Neural cell (in vitro differentiated cells): ENCODE results near the gene AKR1C3. TPM values are rescaled to one million over a fixed set of nuclear protein-coding genes. Genes with fewer than 3 reads are reported as not detected.

Experiments
- H2AFZ ChIP-seq: fragments of 200-600, 300-800 bp; sonication (generic), shearing (Covaris generic); 2 replicates; pipeline ENCODE4 v1.6.0; 2014; ENCODE audit warnings: low read depth, mild to moderate bottlenecking, antibody characterized with exemption, low read length, moderate library complexity
- H3F3A ChIP-seq: fragments of 200-600 bp; shearing (Covaris generic); 2 replicates; pipeline ENCODE4 v1.6.1; 2016; ENCODE audit warnings: mild to moderate bottlenecking, moderate library complexity, mixed read lengths, antibody characterized with exemption, low read length; ENCODE audit not compliant: insufficient read depth, poor library complexity, severe bottlenecking
- H3K27ac ChIP-seq: fragments of 200-600, 300-800 bp; sonication (generic), shearing (Covaris generic); 2 replicates; pipeline ENCODE4 v1.5.1; 2014; ENCODE audit warnings: mild to moderate bottlenecking, low read length, moderate library complexity
- H3K27me3 ChIP-seq: fragments of 300-800, 200-600 bp; sonication (generic), shearing (Covaris generic); 2 replicates; pipeline ENCODE4 v1.6.0; 2014; ENCODE audit warnings: mild to moderate bottlenecking, low read depth, low read length, moderate library complexity; ENCODE audit not compliant: insufficient read depth
- H3K36me3 ChIP-seq: fragments of 300-800, 200-600 bp; sonication (generic), shearing (Covaris generic); 2 replicates; pipeline ENCODE4 v1.5.1; 2014; ENCODE audit warnings: mild to moderate bottlenecking, antibody characterized with exemption, low read length, moderate library complexity; ENCODE audit not compliant: insufficient read depth
- H3K4me2 ChIP-seq: fragments of 300-800, 200-600 bp; sonication (generic), shearing (Covaris generic); 2 replicates; pipeline ENCODE4 v1.6.0; 2014; ENCODE audit warnings: mild to moderate bottlenecking, low read length
- H3K4me3 ChIP-seq: fragments of 300-800, 200-600 bp; sonication (generic), shearing (Covaris generic); 2 replicates; pipeline ENCODE4 v1.5.1; 2014; ENCODE audit warnings: mild to moderate bottlenecking, low read length, moderate library complexity
- H3K79me2 ChIP-seq: fragments of 200-600 bp; shearing (Covaris generic); replicated peaks from 2 replicates; pipeline ENCODE4 v1.6.0; 2014; ENCODE audit warnings: mild to moderate bottlenecking, low read length, moderate library complexity; ENCODE audit not compliant: insufficient read depth
- H3K9ac ChIP-seq: fragments of 300-800, 200-600 bp; sonication (generic), shearing (Covaris generic); 2 replicates; pipeline ENCODE4 v1.6.1; 2016; ENCODE audit warnings: mild to moderate bottlenecking, low read length, mixed read lengths
- H3K9me2 ChIP-seq: fragments of 200-600 bp; shearing (Covaris generic); 2 replicates; pipeline ENCODE4 v1.6.1; 2016; ENCODE audit warnings: mild to moderate bottlenecking, low read length, mixed read lengths; ENCODE audit not compliant: insufficient read depth
- H3K9me3 ChIP-seq: fragments of 200-600, 300-800 bp; sonication (generic), shearing (Covaris generic); 2 replicates; pipeline ENCODE4 v1.6.1; 2016; ENCODE audit warnings: mild to moderate bottlenecking, mixed run types, low read length, moderate library complexity, mixed read lengths
- H4K20me1 ChIP-seq: fragments of 200-600 bp; shearing (Covaris generic); 2 replicates; pipeline ENCODE4 v1.6.1; 2016; ENCODE audit warnings: mild to moderate bottlenecking, mixed run types; ENCODE audit not compliant: insufficient read depth
- CTCF ChIP-seq: fragments of 450-650 bp; IDR thresholded peaks from 2 replicates; pipeline ENCODE4 v1.5.1; 2014; ENCODE audit warnings: antibody characterized with exemption, mild to moderate bottlenecking, moderate library complexity; ENCODE audit not compliant: poor library complexity, severe bottlenecking
- EP300 ChIP-seq: fragments of 450-650 bp; conservative IDR thresholded peaks from 2 replicates; pipeline ENCODE4 v1.6.1; 2014; ENCODE audit warnings: antibody characterized with exemption, mild to moderate bottlenecking, moderate library complexity; ENCODE audit not compliant: poor library complexity, severe bottlenecking
- EZH2 ChIP-seq: fragments of 200-600, 300-800 bp; shearing (Covaris generic), sonication (generic); IDR thresholded peaks from 2 replicates; pipeline ENCODE4 v1.6.1; 2014; ENCODE audit warnings: antibody characterized with exemption, low read length, borderline replicate concordance, mild to moderate bottlenecking; ENCODE audit not compliant: insufficient read depth, poor library complexity, severe bottlenecking
- MXI1 ChIP-seq: fragments of 450-650 bp; conservative IDR thresholded peaks from 2 replicates; pipeline ENCODE4 v1.6.1; 2014; ENCODE audit warnings: antibody characterized with exemption, mild to moderate bottlenecking; ENCODE audit not compliant: poor library complexity, severe bottlenecking
- POLR2AphosphoS5 ChIP-seq: IDR thresholded peaks from 2 replicates; pipeline ENCODE4 v1.6.1; 2012
- RAD21 ChIP-seq: fragments of 450-650 bp; conservative IDR thresholded peaks from 2 replicates; pipeline ENCODE4 v1.6.1; 2014; ENCODE audit warnings: antibody characterized with exemption, mild to moderate bottlenecking, moderate library complexity
- REST ChIP-seq: IDR thresholded peaks from 2 replicates; pipeline ENCODE4 v1.6.1; 2012; ENCODE audit warnings: borderline replicate concordance
- SMC3 ChIP-seq: fragments of 450-650 bp; conservative IDR thresholded peaks from 2 replicates; pipeline ENCODE4 v1.6.1; 2014; ENCODE audit warnings: antibody characterized with exemption, mild to moderate bottlenecking, moderate library complexity; ENCODE audit not compliant: poor library complexity
- TAF1 ChIP-seq: IDR thresholded peaks from 2 replicates; pipeline ENCODE4 v1.6.1; 2012; ENCODE audit warnings: low read depth
- polyA plus RNA-seq: library from polyadenylated mRNA; depleted of rRNA; stranded (reverse); fragments of >200 nt; gene quantifications from 2 replicates; pipeline ENCODE4 v1.2.3, GENCODE V29; 2014

Gene AKR1C3
- polyA plus RNA-seq, 1 donor from 2014 or later = 2.7 TPM

GRCh38 chr10:5076615-5077014 lies 17.6 kb upstream of the AKR1C3 start:
- no peaks in the 10 kb centered on the region for H4K20me1 ChIP-seq
- no peaks in the 10 kb centered on the region for H3F3A ChIP-seq
- H2AFZ ChIP-seq = no peak overlapping the region
- no peaks in the 10 kb centered on the region for H3K9me3 ChIP-seq
- H3K9me2 ChIP-seq = no peaks in the 10 kb centered on the region
- H3K9ac ChIP-seq = no peak overlapping the region
- TF ChIP-seq POLR2AphosphoS5 = no peak
- no peak for TF ChIP-seq EP300
- TF ChIP-seq CTCF = no peak
- no peak for TF ChIP-seq TAF1
- TF ChIP-seq RAD21 = no peak
- no peak for TF ChIP-seq MXI1
- TF ChIP-seq EZH2 = no peak
- TF ChIP-seq SMC3 = no peak
- TF ChIP-seq REST = no peak
- no peaks in the 10 kb centered on the region for H3K79me2 ChIP-seq
- no peak overlapping the region for H3K4me3 ChIP-seq
- no peaks in the 10 kb centered on the region for H3K27me3 ChIP-seq
- H3K36me3 ChIP-seq = no peaks in the 10 kb centered on the region
- H3K4me2 ChIP-seq = no peak overlapping the region
- H3K27ac ChIP-seq = no peak overlapping the region

- Histone ChIP-seq H3F3A (no peaks in the 10 kb centered on the region), H3K9me2 (no peaks in the 10 kb centered on the region), H3K79me2 (no peaks in the 10 kb centered on the region), H3K27ac (no peak overlapping the region), H3K9me3 (no peaks in the 10 kb centered on the region), H3K4me2 (no peak overlapping the region), H3K4me3 (no peak overlapping the region), H2AFZ (no peak overlapping the region), H3K36me3 (no peaks in the 10 kb centered on the region), H3K9ac (no peak overlapping the region), H4K20me1 (no peaks in the 10 kb centered on the region), H3K27me3 (no peaks in the 10 kb centered on the region)
- TF ChIP-seq POLR2AphosphoS5 = no peak
- TF ChIP-seq EP300 = no peak
- TF ChIP-seq TAF1 = no peak
- no peak for TF ChIP-seq REST
- TF ChIP-seq CTCF = no peak
- TF ChIP-seq EZH2 = no peak
- no peak for TF ChIP-seq SMC3
- no peak for TF ChIP-seq MXI1
- no peak for TF ChIP-seq RAD21
Observed at GRCh38 chr10:5078547-5079180, 15.6 kb upstream of the AKR1C3 start.
